Thyroid gland (tissue), 4 donors: ENCODE measurements around the gene FARP2. TPM values are rescaled to one million over a fixed set of nuclear protein-coding genes. Genes with fewer than 3 reads are reported as not detected.

ENCODE experiments used
- DNase-seq, 2 donors: peaks; one replicate each; pipeline ENCODE4 v3.0.0-alpha.2; 2019
- H3K27ac ChIP-seq, 3 donors: fragments of 200-600 bp; sonication (generic); 1 replicate in 2 of 3; 2 replicates in 1 of 3; pipeline ENCODE4 v1.5.1; 2016 to 2019; ENCODE audit warnings: mild to moderate bottlenecking in 1 of 3, moderate library complexity in 1 of 3
- H3K27me3 ChIP-seq: fragments of 200-600 bp; sonication (generic); one replicate; pipeline ENCODE4 v1.5.1; 2019
- H3K36me3 ChIP-seq, 2 donors: fragments of 200-600 bp; sonication (generic); one replicate each; pipeline ENCODE4 v1.5.1; 2016 to 2019
- H3K4me1 ChIP-seq, 2 donors: fragments of 200-600 bp; sonication (generic); one replicate each; pipeline ENCODE4 v1.5.1; 2017 to 2019
- H3K4me3 ChIP-seq, 3 donors: fragments of 200-600 bp; sonication (generic); replicated peaks in 1 of 3; 1 replicate in 2 of 3; 2 replicates in 1 of 3; pipeline ENCODE4 v1.5.1; 2016; ENCODE audit warnings: mild to moderate bottlenecking in 1 of 3
- H3K9me3 ChIP-seq: fragments of 200-600 bp; sonication (generic); one replicate; pipeline ENCODE4 v1.5.1; 2017
- CTCF ChIP-seq, 6 experiments: fragments of 200-600 bp in 3 of 6; fragments of 450-650 bp in 3 of 6; sonication (generic) in 3 of 6; IDR thresholded peaks; one replicate each; pipeline ENCODE4 v1.5.1; 2016 to 2019; ENCODE audit warnings: antibody characterized with exemption in 6 of 6, mild to moderate bottlenecking in 2 of 6, inconsistent platforms in 1 of 6, moderate library complexity in 1 of 6
- POLR2A ChIP-seq, 2 donors: fragments of 450-650 bp; IDR thresholded peaks; one replicate each; pipeline ENCODE4 v1.6.1; 2017; ENCODE audit warnings: antibody characterized with exemption in 2 of 2, mild to moderate bottlenecking in 2 of 2, moderate library complexity in 1 of 2
- WGBS, 2 donors: methylation state at CpG; one replicate each; pipeline ENCODE4 v1.1.5; 2017; 5-methylcytosine and 5-hydroxymethylcytosine counted together
- intact Hi-C: fragments of 100-400 bp; cut with DNase I; formaldehyde crosslinking; loops from one replicate; pipeline ENCODE4 v1.15.1; 2023
- total RNA-seq, 4 donors: library from RNA; depleted of rRNA; stranded (reverse); fragments of >200 nt; gene quantifications; one replicate each; pipeline ENCODE4 v1.2.3, GENCODE V29; 2016

Gene FARP2
- total RNA-seq, 4 donors from 2014 or later: 16.9 to 24.1 (median 20.3) TPM

- Histone ChIP-seq H3K4me1 (peaks cover 0 to 5% of the 10 kb centered on the region in 2 donors), H3K4me3 (no peak overlapping the region), H3K9me3 (no peaks in the 10 kb centered on the region), H3K27ac (no peak overlapping the region), H3K27me3 (no peaks in the 10 kb centered on the region), H3K36me3 (no peaks in the 10 kb centered on the region)
- DNase-seq: no peak
- TF ChIP-seq CTCF (IDR thresholded peaks at IDR 0.05): no peak
- 73% methylated on average over 14 of the region's 17 CpGs for WGBS, 2 donors
- intact Hi-C loops: no loop called here
Measured at GRCh38 chr2:241534701-241535375, 178.8 kb downstream of the FARP2 start.

GRCh38 chr2:241535871-241536655, 180.0 kb downstream of the FARP2 start:
- Histone ChIP-seq H3K4me1 (peaks cover 7 to 17% of the 10 kb centered on the region in 2 donors), H3K4me3 (no peak overlapping the region), H3K9me3 (no peaks in the 10 kb centered on the region), H3K36me3 (no peaks in the 10 kb centered on the region), H3K27ac (no peak overlapping the region), H3K27me3 (no peaks in the 10 kb centered on the region)
- DNase-seq: no peak
- intact Hi-C loops: no loop called here
- WGBS, 2 donors: 69 to 75% methylated on average over 10 to 13 of the region's 13 CpGs
- TF ChIP-seq CTCF (IDR thresholded peaks at IDR 0.05) (no peak), POLR2A (IDR thresholded peaks at IDR 0.05) (no peak)

- Histone ChIP-seq H3K4me1 (peaks cover 14 to 33% of the 10 kb centered on the region in 2 donors), H3K36me3 (no peaks in the 10 kb centered on the region), H3K27me3 (no peaks in the 10 kb centered on the region), H3K27ac (peak overlapping the region in 2 of 3 donors; percentile 4 to 32), H3K9me3 (no peaks in the 10 kb centered on the region), H3K4me3 (no peak overlapping the region)
- peak; percentile 50 to 52 for DNase-seq
- WGBS, 2 donors: 55 to 56% methylated on average over 15 of the region's 15 CpGs
- intact Hi-C loops: no loop called here
- no peak for TF ChIP-seq POLR2A (IDR thresholded peaks at IDR 0.05)
- TF ChIP-seq CTCF (IDR thresholded peaks at IDR 0.05): no peak
Measured at GRCh38 chr2:241538838-241539615, 182.9 kb downstream of the FARP2 start.

- DNase-seq: no peak
- H3K36me3 ChIP-seq: no peaks in the 10 kb centered on the region
- intact Hi-C loops: no loop called here
- no peaks in the 10 kb centered on the region for H3K27me3 ChIP-seq
- TF ChIP-seq POLR2A (IDR thresholded peaks at IDR 0.05) (no peak), CTCF (IDR thresholded peaks at IDR 0.05) (no peak)
- peaks cover 14 to 33% of the 10 kb centered on the region in 2 donors for H3K4me1 ChIP-seq
- H3K27ac ChIP-seq: peak overlapping the region in 2 of 3 donors; percentile 4 to 32
- WGBS, 2 donors: 89 to 96% methylated on average over 7 to 8 of the region's 11 CpGs
- H3K4me3 ChIP-seq: no peak overlapping the region
- H3K9me3 ChIP-seq: no peaks in the 10 kb centered on the region
Measured at GRCh38 chr2:241539616-241540374, 183.7 kb downstream of the FARP2 start.
